ENCODE results near the gene SLC22A23.

SLC22A23 gene

GRCh38 chr6:3303795-3304411 is 152.9 kb downstream of the SLC22A23 start:
- no peak for TF ChIP-seq CTCF (conservative IDR thresholded peaks at IDR 0.05; ENCODE audit: low read length)
- no peak for DNase-seq (ENCODE audit: low read depth)
- no peak overlapping the region for H3K4me3 ChIP-seq (ENCODE audit: low read length)

- DNase-seq (ENCODE audit: low read depth) = no peak
- no peak for TF ChIP-seq CTCF (conservative IDR thresholded peaks at IDR 0.05; ENCODE audit: low read length)
- no peak overlapping the region for H3K4me3 ChIP-seq (ENCODE audit: low read length)
Observed at GRCh38 chr6:3301506-3301905, 155.3 kb downstream of the SLC22A23 start.

- H3K4me3 ChIP-seq (ENCODE audit: low read length) = no peak overlapping the region
- TF ChIP-seq CTCF (conservative IDR thresholded peaks at IDR 0.05; ENCODE audit: low read length) = no peak
- no peak for DNase-seq (ENCODE audit: low read depth)
Observed at GRCh38 chr6:3299221-3299620, 157.6 kb downstream of the SLC22A23 start.

- no peak for DNase-seq (ENCODE audit: low read depth)
- no peak for TF ChIP-seq CTCF (conservative IDR thresholded peaks at IDR 0.05; ENCODE audit: low read length)
- H3K4me3 ChIP-seq (ENCODE audit: low read length) = no peak overlapping the region
Observed at GRCh38 chr6:3297909-3298308, 158.9 kb downstream of the SLC22A23 start.

- no peak overlapping the region for H3K4me3 ChIP-seq (ENCODE audit: low read length)
- DNase-seq (ENCODE audit: low read depth) = no peak
- no peak for TF ChIP-seq CTCF (conservative IDR thresholded peaks at IDR 0.05; ENCODE audit: low read length)
Observed at GRCh38 chr6:3297006-3297405, 159.8 kb downstream of the SLC22A23 start.

- DNase-seq (ENCODE audit: low read depth) = no peak
- no peak for TF ChIP-seq CTCF (conservative IDR thresholded peaks at IDR 0.05; ENCODE audit: low read length)
Observed at GRCh38 chr6:3296537-3296936, 160.3 kb downstream of the SLC22A23 start.

GRCh38 chr6:3296078-3296477 is 160.8 kb downstream of the SLC22A23 start:
- DNase-seq (ENCODE audit: low read depth) = no peak
- no peak for TF ChIP-seq CTCF (conservative IDR thresholded peaks at IDR 0.05; ENCODE audit: low read length)
- no peak overlapping the region for H3K4me3 ChIP-seq (ENCODE audit: low read length)

More at GRCh38 chr6:3296537-3296936, 160.3 kb downstream of the SLC22A23 start:
- H3K4me3 ChIP-seq (ENCODE audit: low read length) = no peak overlapping the region
